Ishikawa (cell line): ENCODE results near the gene HCN2.

Experiments used
- CEBPB ChIP-seq: IDR thresholded peaks from 2 replicates; pipeline ENCODE4 v1.6.1; 2012
- CREB1 ChIP-seq: IDR thresholded peaks from 2 replicates; pipeline ENCODE4 v1.6.1; 2012; ENCODE audit warnings: low read depth
- EGR1 ChIP-seq: IDR thresholded peaks from 2 replicates; pipeline ENCODE4 v1.6.1; 2012
- EP300 ChIP-seq: IDR thresholded peaks from 2 replicates; pipeline ENCODE4 v1.6.1; 2012; ENCODE audit warnings: borderline replicate concordance
- FOXM1 ChIP-seq: IDR thresholded peaks from 2 replicates; pipeline ENCODE4 v1.6.1; 2012; ENCODE audit warnings: low read depth, borderline replicate concordance
- NFIC ChIP-seq: IDR thresholded peaks from 2 replicates; pipeline ENCODE4 v1.6.1; 2012
- RAD21 ChIP-seq: IDR thresholded peaks from 2 replicates; pipeline ENCODE4 v1.6.1; 2012; ENCODE audit warnings: low read depth
- TAF1 ChIP-seq: IDR thresholded peaks from 2 replicates; pipeline ENCODE4 v1.6.1; 2012; ENCODE audit warnings: low read depth, mild to moderate bottlenecking
- TCF12 ChIP-seq: IDR thresholded peaks from 2 replicates; pipeline ENCODE4 v1.6.1; 2012; ENCODE audit warnings: low read depth
- TEAD4 ChIP-seq: IDR thresholded peaks from 2 replicates; pipeline ENCODE4 v1.6.1; 2012
- YY1 ChIP-seq: IDR thresholded peaks from 2 replicates; pipeline ENCODE4 v1.6.1; 2012; ENCODE audit warnings: low read depth
- ZBTB7A ChIP-seq: IDR thresholded peaks from 2 replicates; pipeline ENCODE4 v1.6.1; 2012; ENCODE audit warnings: low read depth
- TF ChIP-seq, protein P1 (sequence below): IDR thresholded peaks from 2 replicates; pipeline ENCODE4 v1.6.1; 2012; ENCODE audit warnings: low read depth, mild to moderate bottlenecking
- TF ChIP-seq, protein P2 (sequence below): IDR thresholded peaks from 2 replicates; pipeline ENCODE4 v1.6.1; 2012
- TF ChIP-seq, protein P3 (sequence below): IDR thresholded peaks from 2 replicates; pipeline ENCODE4 v1.6.1; 2012

Gene HCN2

DNA sequence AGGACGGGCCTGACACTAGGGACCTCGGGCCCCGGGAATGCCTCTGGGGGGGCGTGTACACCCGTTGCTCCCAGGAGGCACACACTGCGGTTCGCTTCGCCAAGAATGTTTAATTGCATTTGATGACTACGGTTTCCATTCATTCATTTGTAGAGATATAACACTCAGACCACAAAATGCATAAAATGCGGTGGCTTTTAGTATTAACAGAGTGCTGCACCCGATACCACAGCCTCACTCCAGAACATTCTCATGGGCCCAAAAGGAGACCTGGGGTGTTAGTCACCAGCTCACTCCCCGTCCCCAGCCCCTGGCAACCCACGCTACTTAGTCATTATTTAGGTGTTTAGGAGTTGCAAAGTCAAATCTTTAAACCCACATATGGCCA, 21.8 kb downstream of the HCN2 start:
- no peak for TF ChIP-seq ZBTB7A
- TF ChIP-seq EP300 = no peak
- 0 out of 2 replicates have a peak, but pooled peaks have one; percentile 13 for TF ChIP-seq NFIC
- TF ChIP-seq YY1 = no peak
- TF ChIP-seq, protein P1, sequence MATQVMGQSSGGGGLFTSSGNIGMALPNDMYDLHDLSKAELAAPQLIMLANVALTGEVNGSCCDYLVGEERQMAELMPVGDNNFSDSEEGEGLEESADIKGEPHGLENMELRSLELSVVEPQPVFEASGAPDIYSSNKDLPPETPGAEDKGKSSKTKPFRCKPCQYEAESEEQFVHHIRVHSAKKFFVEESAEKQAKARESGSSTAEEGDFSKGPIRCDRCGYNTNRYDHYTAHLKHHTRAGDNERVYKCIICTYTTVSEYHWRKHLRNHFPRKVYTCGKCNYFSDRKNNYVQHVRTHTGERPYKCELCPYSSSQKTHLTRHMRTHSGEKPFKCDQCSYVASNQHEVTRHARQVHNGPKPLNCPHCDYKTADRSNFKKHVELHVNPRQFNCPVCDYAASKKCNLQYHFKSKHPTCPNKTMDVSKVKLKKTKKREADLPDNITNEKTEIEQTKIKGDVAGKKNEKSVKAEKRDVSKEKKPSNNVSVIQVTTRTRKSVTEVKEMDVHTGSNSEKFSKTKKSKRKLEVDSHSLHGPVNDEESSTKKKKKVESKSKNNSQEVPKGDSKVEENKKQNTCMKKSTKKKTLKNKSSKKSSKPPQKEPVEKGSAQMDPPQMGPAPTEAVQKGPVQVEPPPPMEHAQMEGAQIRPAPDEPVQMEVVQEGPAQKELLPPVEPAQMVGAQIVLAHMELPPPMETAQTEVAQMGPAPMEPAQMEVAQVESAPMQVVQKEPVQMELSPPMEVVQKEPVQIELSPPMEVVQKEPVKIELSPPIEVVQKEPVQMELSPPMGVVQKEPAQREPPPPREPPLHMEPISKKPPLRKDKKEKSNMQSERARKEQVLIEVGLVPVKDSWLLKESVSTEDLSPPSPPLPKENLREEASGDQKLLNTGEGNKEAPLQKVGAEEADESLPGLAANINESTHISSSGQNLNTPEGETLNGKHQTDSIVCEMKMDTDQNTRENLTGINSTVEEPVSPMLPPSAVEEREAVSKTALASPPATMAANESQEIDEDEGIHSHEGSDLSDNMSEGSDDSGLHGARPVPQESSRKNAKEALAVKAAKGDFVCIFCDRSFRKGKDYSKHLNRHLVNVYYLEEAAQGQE = no peak
- TF ChIP-seq CREB1 = no peak

DNA sequence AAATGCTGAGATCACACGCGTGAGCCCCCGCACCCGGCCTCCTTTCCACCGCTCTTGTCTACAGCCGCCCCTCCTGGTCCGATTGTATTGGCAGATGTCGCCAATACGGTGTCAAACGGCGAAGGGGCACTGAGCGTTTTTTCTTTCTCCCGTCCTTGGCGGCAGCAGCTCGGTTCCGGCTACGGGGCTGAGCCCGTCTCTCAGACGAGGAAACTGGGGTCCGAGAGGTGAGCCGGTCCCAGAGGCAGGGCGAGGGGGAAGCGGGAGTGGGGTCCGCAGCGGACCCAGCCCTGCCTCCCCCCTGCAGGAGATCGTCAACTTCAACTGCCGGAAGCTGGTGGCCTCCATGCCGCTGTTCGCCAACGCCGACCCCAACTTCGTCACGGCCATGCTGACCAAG, 23.3 kb downstream of the HCN2 start:
- TF ChIP-seq TCF12 (no peak), RAD21 (no peak), CREB1 (no peak)

DNA sequence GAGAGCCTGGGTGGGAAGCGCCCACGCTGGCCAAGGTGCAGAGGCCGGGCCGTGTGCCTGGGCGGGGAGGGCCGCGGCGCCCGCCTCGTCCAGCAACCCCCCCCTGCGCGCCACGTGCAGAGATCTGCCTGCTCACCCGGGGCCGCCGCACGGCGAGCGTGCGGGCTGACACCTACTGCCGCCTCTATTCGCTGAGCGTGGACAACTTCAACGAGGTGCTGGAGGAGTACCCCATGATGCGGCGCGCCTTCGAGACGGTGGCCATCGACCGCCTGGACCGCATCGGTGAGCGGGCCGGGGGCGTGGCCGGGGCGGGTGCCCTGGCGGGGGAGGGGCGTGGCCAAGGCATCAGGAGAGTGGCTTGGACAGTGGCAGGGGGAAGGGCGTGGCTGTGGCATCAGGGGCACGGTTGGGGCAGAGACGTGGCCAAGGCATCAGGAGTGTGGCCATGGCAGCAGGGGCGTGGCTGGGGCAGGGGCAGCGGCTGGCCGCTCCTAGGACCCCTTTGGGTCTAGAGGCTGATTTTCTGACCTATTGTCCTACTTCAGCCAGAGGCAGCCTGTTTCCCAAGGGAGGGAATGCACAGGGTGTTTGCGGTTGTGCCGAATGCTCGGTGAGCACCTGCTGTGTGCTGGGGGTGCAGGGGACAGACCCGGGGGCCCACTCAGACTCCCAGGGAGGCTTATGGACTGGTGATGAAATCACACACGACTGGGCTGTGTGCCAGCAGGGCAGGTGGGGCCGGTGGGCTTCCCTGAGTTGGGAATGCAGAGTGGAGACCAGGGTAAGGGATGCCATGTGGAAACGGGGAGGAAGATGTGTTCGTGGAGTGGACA, 24.3 kb downstream of the HCN2 start:
- TF ChIP-seq EGR1 (no peak), EP300 (no peak), FOXM1 (no peak), CREB1 (no peak), TAF1 (no peak), TCF12 (no peak), CEBPB (no peak), ZBTB7A (no peak), TEAD4 (no peak), NFIC (no peak), YY1 (no peak), RAD21 (no peak)
- TF ChIP-seq, protein P1 = no peak
- TF ChIP-seq, protein P2, sequence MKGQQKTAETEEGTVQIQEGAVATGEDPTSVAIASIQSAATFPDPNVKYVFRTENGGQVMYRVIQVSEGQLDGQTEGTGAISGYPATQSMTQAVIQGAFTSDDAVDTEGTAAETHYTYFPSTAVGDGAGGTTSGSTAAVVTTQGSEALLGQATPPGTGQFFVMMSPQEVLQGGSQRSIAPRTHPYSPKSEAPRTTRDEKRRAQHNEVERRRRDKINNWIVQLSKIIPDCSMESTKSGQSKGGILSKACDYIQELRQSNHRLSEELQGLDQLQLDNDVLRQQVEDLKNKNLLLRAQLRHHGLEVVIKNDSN = no peak
- TF ChIP-seq, protein P3, sequence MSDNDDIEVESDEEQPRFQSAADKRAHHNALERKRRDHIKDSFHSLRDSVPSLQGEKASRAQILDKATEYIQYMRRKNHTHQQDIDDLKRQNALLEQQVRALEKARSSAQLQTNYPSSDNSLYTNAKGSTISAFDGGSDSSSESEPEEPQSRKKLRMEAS = no peak

DNA sequence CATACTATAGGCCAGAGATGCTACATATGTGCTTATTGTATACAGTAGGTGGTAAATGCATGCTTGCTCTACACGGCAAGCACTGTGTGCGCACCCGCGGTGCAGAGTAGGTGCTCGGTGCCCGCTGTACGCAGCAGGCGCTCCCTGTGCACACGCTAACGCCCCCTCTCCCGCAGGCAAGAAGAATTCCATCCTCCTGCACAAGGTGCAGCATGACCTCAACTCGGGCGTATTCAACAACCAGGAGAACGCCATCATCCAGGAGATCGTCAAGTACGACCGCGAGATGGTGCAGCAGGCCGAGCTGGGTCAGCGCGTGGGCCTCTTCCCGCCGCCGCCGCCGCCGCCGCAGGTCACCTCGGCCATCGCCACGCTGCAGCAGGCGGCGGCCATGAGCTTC, 25.9 kb downstream of the HCN2 start:
- TF ChIP-seq ZBTB7A (no peak), TCF12 (no peak), TEAD4 (no peak)

DNA sequence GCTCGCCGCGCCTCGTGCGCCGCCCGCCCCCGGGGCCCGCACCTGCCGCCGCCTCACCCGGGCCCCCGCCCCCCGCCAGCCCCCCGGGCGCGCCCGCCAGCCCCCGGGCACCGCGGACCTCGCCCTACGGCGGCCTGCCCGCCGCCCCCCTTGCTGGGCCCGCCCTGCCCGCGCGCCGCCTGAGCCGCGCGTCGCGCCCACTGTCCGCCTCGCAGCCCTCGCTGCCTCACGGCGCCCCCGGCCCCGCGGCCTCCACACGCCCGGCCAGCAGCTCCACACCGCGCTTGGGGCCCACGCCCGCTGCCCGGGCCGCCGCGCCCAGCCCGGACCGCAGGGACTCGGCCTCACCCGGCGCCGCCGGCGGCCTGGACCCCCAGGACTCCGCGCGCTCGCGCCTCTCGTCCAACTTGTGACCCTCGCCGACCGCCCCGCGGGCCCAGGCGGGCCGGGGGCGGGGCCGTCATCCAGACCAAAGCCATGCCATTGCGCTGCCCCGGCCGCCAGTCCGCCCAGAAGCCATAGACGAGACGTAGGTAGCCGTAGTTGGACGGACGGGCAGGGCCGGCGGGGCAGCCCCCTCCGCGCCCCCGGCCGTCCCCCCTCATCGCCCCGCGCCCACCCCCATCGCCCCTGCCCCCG, 26.5 kb downstream of the HCN2 start:
- no peak for TF ChIP-seq TEAD4
- no peak for TF ChIP-seq EGR1
- no peak for TF ChIP-seq EP300

DNA sequence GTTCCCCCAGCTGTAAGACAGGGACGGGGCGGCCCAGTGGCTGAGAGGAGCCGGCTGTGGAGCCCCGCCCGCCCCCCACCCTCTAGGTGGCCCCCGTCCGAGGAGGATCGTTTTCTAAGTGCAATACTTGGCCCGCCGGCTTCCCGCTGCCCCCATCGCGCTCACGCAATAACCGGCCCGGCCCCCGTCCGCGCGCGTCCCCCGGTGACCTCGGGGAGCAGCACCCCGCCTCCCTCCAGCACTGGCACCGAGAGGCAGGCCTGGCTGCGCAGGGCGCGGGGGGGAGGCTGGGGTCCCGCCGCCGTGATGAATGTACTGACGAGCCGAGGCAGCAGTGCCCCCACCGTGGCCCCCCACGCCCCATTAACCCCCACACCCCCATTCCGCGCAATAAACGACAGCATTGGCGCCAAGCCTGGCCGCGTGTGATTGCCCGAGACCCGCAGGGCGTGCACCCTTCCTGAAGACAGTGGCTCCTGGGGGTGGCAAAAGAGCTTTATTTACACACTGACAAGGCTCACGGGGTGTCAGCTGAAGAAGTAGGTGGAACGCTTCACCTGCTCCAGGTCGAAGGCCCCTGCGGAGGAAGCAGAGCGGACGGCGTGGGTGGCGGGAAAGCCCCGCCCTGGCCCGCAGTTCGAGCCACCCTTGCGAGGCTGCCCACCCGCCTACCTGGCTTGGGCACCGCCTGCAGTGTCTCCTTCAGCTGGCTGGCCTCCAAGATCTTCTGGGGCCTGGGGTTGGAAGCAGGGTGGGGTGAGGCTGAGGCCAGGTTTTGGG, 27.3 kb downstream of the HCN2 start:
- TF ChIP-seq, protein P2 = no peak
- TF ChIP-seq EGR1 (peak; percentile 98), TAF1 (no peak), NFIC (peak; percentile 74; the same call in 1 of the 2 replicates), EP300 (peak; percentile 70), TEAD4 (peak; percentile 56), CREB1 (no peak), CEBPB (no peak; the same call in 1 of the 2 replicates), RAD21 (no peak), ZBTB7A (peak; percentile 85), TCF12 (peak; percentile 73), YY1 (no peak), FOXM1 (peak; percentile 44; the same call in 1 of the 2 replicates)
- TF ChIP-seq, protein P1 = no peak
- TF ChIP-seq, protein P3 = peak; percentile 80
